ENCODE measurements around the gene MTG2. TPM values are rescaled to one million over a fixed set of nuclear protein-coding genes. Genes with fewer than 3 reads are reported as not detected.

The MTG2 gene
- total and polyA plus RNA-seq, 2 of the 13 experiments (the other 11 are each of a cell fraction or from before 2014, with no cell fraction given) = 20.4 to 37.8 TPM

DNA sequence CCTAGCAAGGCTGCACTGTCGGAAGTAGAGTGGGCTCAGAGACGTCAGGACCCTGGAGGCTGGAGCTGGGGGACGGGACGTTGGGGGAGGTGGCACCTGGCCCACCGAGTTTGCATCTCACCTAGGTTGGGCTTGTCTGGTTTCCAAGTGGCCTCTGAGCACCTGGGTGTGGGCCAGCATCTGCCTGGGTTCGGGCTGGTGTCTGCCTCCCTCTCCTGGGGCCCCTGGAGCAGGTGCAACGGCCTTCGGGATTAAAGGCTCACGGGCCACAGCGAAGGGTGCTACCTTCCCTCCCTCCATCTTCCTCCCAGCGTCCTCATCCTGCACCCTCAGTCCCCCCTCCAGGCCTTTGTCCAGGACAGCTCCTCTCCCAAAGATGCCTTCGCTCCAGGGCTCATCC lies 31.2 kb downstream of the MTG2 start:
- Histone ChIP-seq H3K27me3 (ENCODE audit: control insufficient read depth in 1 of 2, insufficient read depth in 2 of 2, low read length in 2 of 2) (peaks cover 65 to 87% of the 10 kb centered on the region in 2 experiments), H4K20me1 (ENCODE audit: insufficient read depth, low read length) (peaks cover 10% of the 10 kb centered on the region; the same call in 1 of the 2 replicates), H3K9me3 (ENCODE audit: low read length) (no peaks in the 10 kb centered on the region), H3K4me2 (ENCODE audit: low read depth, low read length) (no peak overlapping the region), H3K36me3 (replicated peaks in 1 of 2; ENCODE audit: control insufficient read depth in 1 of 2, insufficient read depth in 2 of 2, low read length in 2 of 2) (no peaks in the 10 kb centered on the region), H3K27ac (ENCODE audit: extremely low read length, insufficient read depth, low read length) (no peak overlapping the region), H3K4me3 (replicated peaks in 1 of 3; ENCODE audit: insufficient read depth in 1 of 3, low read depth in 2 of 3, low read length in 3 of 3) (no peak overlapping the region), H3K9ac (ENCODE audit: insufficient read depth, low read depth, low read length) (no peak overlapping the region), H2AFZ (ENCODE audit: low read length) (no peak overlapping the region), H3K79me2 (ENCODE audit: insufficient read depth, low read length) (no peaks in the 10 kb centered on the region), H3K4me1 (ENCODE audit: insufficient read depth, low read length) (peaks cover 39% of the 10 kb centered on the region)
- FAIRE-seq (no peak), ATAC-seq (no peak), DNase-seq (ENCODE audit: low spot score) (no peak)
- in situ Hi-C loops (cut with HindIII; ENCODE audit: extremely low pct_ligation_motif_present, low pct_unique_long_range_greater_than_20kb) (no loop called here), intact Hi-C loops (cut with micrococcal nuclease; ENCODE audit: unreplicated experiment) (no loop called here)
- BruUV-seq (replicated peaks) = no TSS peak
- ChIA-PET CTCF (ENCODE audit: low intra/inter-chr PET ratio, low total read pairs) (no interaction called here), POLR2A (no interaction called here)
- WGBS (ENCODE audit: low lambda C conversion rate) = 9% methylated on average over 12 of the region's 12 CpGs
- TF ChIP-seq KDM2A (CRISPR knock-in tag; IDR thresholded peaks at IDR 0.05; ENCODE audit: borderline replicate concordance, low read depth) = no peak
- no peak for TF ChIP-seq ZNF510 (CRISPR knock-in tag; IDR thresholded peaks at IDR 0.05; ENCODE audit: low read depth)
- TF ChIP-seq, protein P1, sequence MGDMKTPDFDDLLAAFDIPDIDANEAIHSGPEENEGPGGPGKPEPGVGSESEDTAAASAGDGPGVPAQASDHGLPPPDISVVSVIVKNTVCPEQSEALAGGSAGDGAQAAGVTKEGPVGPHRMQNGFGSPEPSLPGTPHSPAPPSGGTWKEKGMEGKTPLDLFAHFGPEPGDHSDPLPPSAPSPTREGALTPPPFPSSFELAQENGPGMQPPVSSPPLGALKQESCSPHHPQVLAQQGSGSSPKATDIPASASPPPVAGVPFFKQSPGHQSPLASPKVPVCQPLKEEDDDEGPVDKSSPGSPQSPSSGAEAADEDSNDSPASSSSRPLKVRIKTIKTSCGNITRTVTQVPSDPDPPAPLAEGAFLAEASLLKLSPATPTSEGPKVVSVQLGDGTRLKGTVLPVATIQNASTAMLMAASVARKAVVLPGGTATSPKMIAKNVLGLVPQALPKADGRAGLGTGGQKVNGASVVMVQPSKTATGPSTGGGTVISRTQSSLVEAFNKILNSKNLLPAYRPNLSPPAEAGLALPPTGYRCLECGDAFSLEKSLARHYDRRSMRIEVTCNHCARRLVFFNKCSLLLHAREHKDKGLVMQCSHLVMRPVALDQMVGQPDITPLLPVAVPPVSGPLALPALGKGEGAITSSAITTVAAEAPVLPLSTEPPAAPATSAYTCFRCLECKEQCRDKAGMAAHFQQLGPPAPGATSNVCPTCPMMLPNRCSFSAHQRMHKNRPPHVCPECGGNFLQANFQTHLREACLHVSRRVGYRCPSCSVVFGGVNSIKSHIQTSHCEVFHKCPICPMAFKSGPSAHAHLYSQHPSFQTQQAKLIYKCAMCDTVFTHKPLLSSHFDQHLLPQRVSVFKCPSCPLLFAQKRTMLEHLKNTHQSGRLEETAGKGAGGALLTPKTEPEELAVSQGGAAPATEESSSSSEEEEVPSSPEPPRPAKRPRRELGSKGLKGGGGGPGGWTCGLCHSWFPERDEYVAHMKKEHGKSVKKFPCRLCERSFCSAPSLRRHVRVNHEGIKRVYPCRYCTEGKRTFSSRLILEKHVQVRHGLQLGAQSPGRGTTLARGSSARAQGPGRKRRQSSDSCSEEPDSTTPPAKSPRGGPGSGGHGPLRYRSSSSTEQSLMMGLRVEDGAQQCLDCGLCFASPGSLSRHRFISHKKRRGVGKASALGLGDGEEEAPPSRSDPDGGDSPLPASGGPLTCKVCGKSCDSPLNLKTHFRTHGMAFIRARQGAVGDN (CRISPR knock-in tag; IDR thresholded peaks at IDR 0.05) = peak; percentile 26; the same call in 1 of the 2 replicates
- no peak for TF ChIP-seq RBFOX2 (IDR thresholded peaks at IDR 0.05; ENCODE audit: low read depth, low read length)
- TF ChIP-seq ZNF580 (CRISPR knock-in tag; IDR thresholded peaks at IDR 0.05; ENCODE audit: borderline replicate concordance, low read depth) = no peak
- TF ChIP-seq MYC (CRISPR knock-in tag; IDR thresholded peaks at IDR 0.05; ENCODE audit: borderline replicate concordance) = no peak
- TF ChIP-seq SIN3A (IDR thresholded peaks at IDR 0.05; ENCODE audit: borderline replicate concordance, low read depth, low read length) = no peak
- peak; percentile 25 for TF ChIP-seq STAG1 (CRISPR knock-in tag; IDR thresholded peaks at IDR 0.05)
- TF ChIP-seq SKIL (CRISPR knock-in tag; IDR thresholded peaks at IDR 0.05; ENCODE audit: borderline replicate concordance) = no peak
- TF ChIP-seq ZNF576 (CRISPR knock-in tag; IDR thresholded peaks at IDR 0.05) = no peak
- TF ChIP-seq, protein P2, sequence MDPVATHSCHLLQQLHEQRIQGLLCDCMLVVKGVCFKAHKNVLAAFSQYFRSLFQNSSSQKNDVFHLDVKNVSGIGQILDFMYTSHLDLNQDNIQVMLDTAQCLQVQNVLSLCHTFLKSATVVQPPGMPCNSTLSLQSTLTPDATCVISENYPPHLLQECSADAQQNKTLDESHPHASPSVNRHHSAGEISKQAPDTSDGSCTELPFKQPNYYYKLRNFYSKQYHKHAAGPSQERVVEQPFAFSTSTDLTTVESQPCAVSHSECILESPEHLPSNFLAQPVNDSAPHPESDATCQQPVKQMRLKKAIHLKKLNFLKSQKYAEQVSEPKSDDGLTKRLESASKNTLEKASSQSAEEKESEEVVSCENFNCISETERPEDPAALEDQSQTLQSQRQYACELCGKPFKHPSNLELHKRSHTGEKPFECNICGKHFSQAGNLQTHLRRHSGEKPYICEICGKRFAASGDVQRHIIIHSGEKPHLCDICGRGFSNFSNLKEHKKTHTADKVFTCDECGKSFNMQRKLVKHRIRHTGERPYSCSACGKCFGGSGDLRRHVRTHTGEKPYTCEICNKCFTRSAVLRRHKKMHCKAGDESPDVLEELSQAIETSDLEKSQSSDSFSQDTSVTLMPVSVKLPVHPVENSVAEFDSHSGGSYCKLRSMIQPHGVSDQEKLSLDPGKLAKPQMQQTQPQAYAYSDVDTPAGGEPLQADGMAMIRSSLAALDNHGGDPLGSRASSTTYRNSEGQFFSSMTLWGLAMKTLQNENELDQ (CRISPR knock-in tag; IDR thresholded peaks at IDR 0.05; ENCODE audit: borderline replicate concordance) = no peak
- no peak for TF ChIP-seq ZBTB21 (CRISPR knock-in tag; IDR thresholded peaks at IDR 0.05)
- TF ChIP-seq, protein P3, sequence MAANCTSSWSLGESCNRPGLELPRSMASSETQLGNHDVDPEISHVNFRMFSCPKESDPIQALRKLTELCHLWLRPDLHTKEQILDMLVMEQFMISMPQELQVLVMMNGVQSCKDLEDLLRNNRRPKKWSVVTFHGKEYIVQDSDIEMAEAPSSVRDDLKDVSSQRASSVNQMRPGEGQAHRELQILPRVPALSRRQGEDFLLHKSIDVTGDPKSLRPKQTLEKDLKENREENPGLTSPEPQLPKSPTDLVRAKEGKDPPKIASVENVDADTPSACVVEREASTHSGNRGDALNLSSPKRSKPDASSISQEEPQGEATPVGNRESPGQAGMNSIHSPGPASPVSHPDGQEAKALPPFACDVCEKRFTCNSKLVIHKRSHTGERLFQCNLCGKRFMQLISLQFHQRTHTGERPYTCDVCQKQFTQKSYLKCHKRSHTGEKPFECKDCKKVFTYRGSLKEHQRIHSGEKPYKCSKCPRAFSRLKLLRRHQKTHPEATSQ (CRISPR knock-in tag; IDR thresholded peaks at IDR 0.05; ENCODE audit: borderline replicate concordance) = no peak

Data from HepG2 (cell line).